Pancreas (tissue), 10 donors: Measurements from ENCODE around the gene KLLN. TPM values are rescaled to one million over a fixed set of nuclear protein-coding genes. Genes with fewer than 3 reads are reported as not detected.

Source experiments
- ATAC-seq, 4 donors: fragments of 200-7000 bp; cut with Tn5 transposase; one replicate each; pipeline versions ENCODE4 v1.8.0 to v1.9.1; 2020; ENCODE audit warnings: mild to moderate bottlenecking in 4 of 4, moderate library complexity in 4 of 4
- DNase-seq, 6 donors: peaks; one replicate each; pipeline ENCODE4 v3.0.0-alpha.2; 2020
- FAIRE-seq: peaks from 2 replicates; lab custom pipeline; 2012; peaks lifted over from hg19 to GRCh38; lab: Jason Lieb, UNC
- H3K27ac ChIP-seq, 4 donors: fragments of 200-600 bp; sonication (generic); 1 replicate in 3 of 4; 2 replicates in 1 of 4; pipeline versions ENCODE4 v1.5.0 to v1.8.0; 2020
- H3K27me3 ChIP-seq, 4 donors: fragments of 200-600 bp; one replicate each; pipeline ENCODE4 v1.8.0; 2021
- H3K36me3 ChIP-seq, 3 donors: fragments of 200-600 bp; sonication (generic) in 1 of 3; one replicate each; pipeline versions ENCODE4 v1.5.0 to v1.8.0; 2020 to 2021
- H3K4me1 ChIP-seq, 3 donors: fragments of 200-600 bp; one replicate each; pipeline ENCODE4 v1.8.0; 2021
- H3K4me3 ChIP-seq, 4 donors: fragments of 200-600 bp; sonication (generic) in 2 of 4; one replicate each; pipeline versions ENCODE4 v1.5.0 to v1.8.0; 2020 to 2021
- H3K9me3 ChIP-seq, 4 donors: fragments of 200-600 bp; one replicate each; pipeline ENCODE4 v1.8.0; 2021
- WGBS, 2 donors: extraction: QIAGEN DNeasy Blood & Tissue Kit; methylation state at CpG; one replicate each; pipeline ENCODE4 v1.1.7; 2013; 5-methylcytosine and 5-hydroxymethylcytosine counted together
- intact Hi-C, 3 donors: fragments of 100-400 bp; cut with DNase I; formaldehyde crosslinking; loops; one replicate each; pipeline versions ENCODE4 v1.11.1 to v1.14.2; 2022
- polyA plus RNA-seq, 2 donors: library from polyadenylated mRNA; stranded (reverse); fragments of 200-250 nt; gene quantifications; one replicate each; pipeline ENCODE4 v1.2.3, GENCODE V29; 2013
- total RNA-seq, 6 donors: library from RNA; stranded (reverse); fragmentation: NEBNext Ultra II Directional in 4 of 6; extraction: Animal tissue kit (Norgen Biotek cat#: 25700) in 4 of 6; gene quantifications; one replicate each; pipeline versions ENCODE4 v1.2.1 to v1.2.4, GENCODE V29; 2021 to 2023
- TF ChIP-seq, protein P1 (sequence below), 4 donors: fragments of 200-600 bp; sonication (generic) in 3 of 4; IDR thresholded peaks; one replicate each; pipeline versions ENCODE4 v1.5.0 to v1.8.0; 2021; ENCODE audit warnings: antibody characterized with exemption in 4 of 4
- donor health status: healthy with polysubstance abuse.
- donor health status: DM: no; HTN: no; CAD: no; lungs with moderate emphysema.
- donor health status: DM: no; HTN: no; CAD: no.
- donor health status: control.
- donor health status: control.
- donor health status: Bipolar disorder and iron deficiency.
- donor health status: DM: yes; HTN: yes; CAD: no.
- donor health status: DM: no; HTN: no; CAD: no.
- donor health status: DM: no; HTN: no; CAD: no.
- donor health status: DM: yes; HTN: yes; CAD: no.

Gene KLLN
- total and polyA plus RNA-seq, 8 donors: 0.09 to 0.35 (median 0.24) TPM

DNA sequence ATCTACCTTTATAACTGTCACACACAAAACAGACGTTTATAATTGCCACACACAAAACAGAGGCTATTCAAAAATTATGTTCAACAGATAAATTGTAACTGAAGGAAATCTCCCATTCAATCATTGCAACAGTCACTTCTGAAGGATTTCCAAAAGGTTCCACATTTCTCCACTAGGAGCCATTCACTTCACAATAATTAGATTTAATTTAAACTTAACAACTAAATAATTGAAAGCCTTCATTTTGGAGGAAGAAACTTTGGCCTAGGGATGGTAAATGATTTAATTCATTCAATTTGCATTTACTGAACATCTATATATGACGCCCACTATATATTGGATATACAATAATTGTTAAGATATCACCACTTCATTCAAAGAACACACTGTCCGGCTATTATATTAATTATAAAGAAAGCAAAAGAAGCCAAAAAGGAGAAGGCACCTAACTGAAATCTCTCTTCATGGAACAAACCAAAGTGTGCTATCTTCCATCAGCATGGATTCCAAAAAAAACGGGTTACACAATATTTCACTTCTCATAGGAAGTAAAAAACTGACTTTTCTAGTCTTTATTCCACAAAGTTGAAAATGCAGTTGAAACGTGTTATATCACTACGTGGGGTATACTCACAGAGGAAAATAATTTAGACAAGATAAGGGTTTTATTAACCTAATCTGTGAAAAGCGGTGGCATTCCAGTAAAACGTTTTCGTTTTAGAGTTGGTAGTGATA, 47.0 kb downstream of the KLLN start:
- Histone ChIP-seq H3K36me3 (no peaks in the 10 kb centered on the region), H3K27me3 (no peaks in the 10 kb centered on the region), H3K27ac (no peak overlapping the region), H3K4me1 (peaks cover 10 to 30% (median 12%) of the 10 kb centered on the region in 3 donors), H3K4me3 (peak overlapping the region in 2 of 4 donors; percentile 35 to 77), H3K9me3 (no peaks in the 10 kb centered on the region)
- TF ChIP-seq, protein P1, sequence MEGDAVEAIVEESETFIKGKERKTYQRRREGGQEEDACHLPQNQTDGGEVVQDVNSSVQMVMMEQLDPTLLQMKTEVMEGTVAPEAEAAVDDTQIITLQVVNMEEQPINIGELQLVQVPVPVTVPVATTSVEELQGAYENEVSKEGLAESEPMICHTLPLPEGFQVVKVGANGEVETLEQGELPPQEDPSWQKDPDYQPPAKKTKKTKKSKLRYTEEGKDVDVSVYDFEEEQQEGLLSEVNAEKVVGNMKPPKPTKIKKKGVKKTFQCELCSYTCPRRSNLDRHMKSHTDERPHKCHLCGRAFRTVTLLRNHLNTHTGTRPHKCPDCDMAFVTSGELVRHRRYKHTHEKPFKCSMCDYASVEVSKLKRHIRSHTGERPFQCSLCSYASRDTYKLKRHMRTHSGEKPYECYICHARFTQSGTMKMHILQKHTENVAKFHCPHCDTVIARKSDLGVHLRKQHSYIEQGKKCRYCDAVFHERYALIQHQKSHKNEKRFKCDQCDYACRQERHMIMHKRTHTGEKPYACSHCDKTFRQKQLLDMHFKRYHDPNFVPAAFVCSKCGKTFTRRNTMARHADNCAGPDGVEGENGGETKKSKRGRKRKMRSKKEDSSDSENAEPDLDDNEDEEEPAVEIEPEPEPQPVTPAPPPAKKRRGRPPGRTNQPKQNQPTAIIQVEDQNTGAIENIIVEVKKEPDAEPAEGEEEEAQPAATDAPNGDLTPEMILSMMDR (IDR thresholded peaks at IDR 0.05): no peak
- 45 to 51% methylated on average over 9 of the region's 9 CpGs for WGBS, 2 donors
- FAIRE-seq (no peak), ATAC-seq (no peak), DNase-seq (no peak)
- intact Hi-C loops: no loop called here

Other genes starting within 250 kb of the KLLN start
- gene PAPSS2, start 203.7 kb downstream of the KLLN start, total RNA-seq: 10 to 100 TPM; 29.4 to 54.7 (median 39.9) TPM
- gene PAPSS2, start 203.7 kb downstream of the KLLN start, polyA plus RNA-seq: 10 to 100 TPM in 1 of 2 donors, 1 to 10 TPM in 1; 10.0 to 49.5 TPM
- 10 to 100 TPM; 12.8 to 23.4 (median 18.1) TPM for gene ATAD1, start 45.3 kb downstream of the KLLN start, total RNA-seq
- 10 to 100 TPM in 1 of 2 donors, 1 to 10 TPM in 1; 3.6 to 11.8 TPM for gene ATAD1, start 45.3 kb downstream of the KLLN start, polyA plus RNA-seq
- 10 to 100 TPM; 30.6 to 64.1 (median 46.0) TPM for gene PTEN, start 92 bp upstream of the KLLN start, total RNA-seq
- 10 to 100 TPM; 19.2 to 19.3 TPM for gene PTEN, start 92 bp upstream of the KLLN start, polyA plus RNA-seq